T-helper 1 cell treated with Interleukin-12 subunit alpha and Interleukin-12 subunit beta and Interleukin-4 antibody, amounts not matched to agents 30 μg/mL and 1 μg/mL, for 36 hours (primary cell): Measurements from ENCODE around the gene PROCA1.
A peak's percentile ranks its signal among the peaks of the same experiment; 100 is the strongest.

Experiments
- H3K27ac Mint-ChIP-seq: one replicate; pipeline ENCODE4 v1.8.0; 2021; ENCODE audit warnings: mild to moderate bottlenecking, mixed read lengths
- H3K27me3 Mint-ChIP-seq: one replicate; pipeline ENCODE4 v1.8.0; 2021; ENCODE audit warnings: low read depth, mixed read lengths
- H3K36me3 Mint-ChIP-seq: one replicate; pipeline ENCODE4 v1.8.0; 2021; ENCODE audit warnings: low read depth, mixed read lengths
- H3K4me1 Mint-ChIP-seq: one replicate; pipeline ENCODE4 v1.8.0; 2021; ENCODE audit warnings: low read depth, mixed read lengths
- H3K4me3 Mint-ChIP-seq: one replicate; pipeline ENCODE4 v1.8.0; 2021; ENCODE audit warnings: mild to moderate bottlenecking, moderate library complexity, mixed read lengths
- H3K9me3 Mint-ChIP-seq: one replicate; pipeline ENCODE4 v1.8.0; 2021; ENCODE audit warnings: mixed read lengths

Gene PROCA1

DNA sequence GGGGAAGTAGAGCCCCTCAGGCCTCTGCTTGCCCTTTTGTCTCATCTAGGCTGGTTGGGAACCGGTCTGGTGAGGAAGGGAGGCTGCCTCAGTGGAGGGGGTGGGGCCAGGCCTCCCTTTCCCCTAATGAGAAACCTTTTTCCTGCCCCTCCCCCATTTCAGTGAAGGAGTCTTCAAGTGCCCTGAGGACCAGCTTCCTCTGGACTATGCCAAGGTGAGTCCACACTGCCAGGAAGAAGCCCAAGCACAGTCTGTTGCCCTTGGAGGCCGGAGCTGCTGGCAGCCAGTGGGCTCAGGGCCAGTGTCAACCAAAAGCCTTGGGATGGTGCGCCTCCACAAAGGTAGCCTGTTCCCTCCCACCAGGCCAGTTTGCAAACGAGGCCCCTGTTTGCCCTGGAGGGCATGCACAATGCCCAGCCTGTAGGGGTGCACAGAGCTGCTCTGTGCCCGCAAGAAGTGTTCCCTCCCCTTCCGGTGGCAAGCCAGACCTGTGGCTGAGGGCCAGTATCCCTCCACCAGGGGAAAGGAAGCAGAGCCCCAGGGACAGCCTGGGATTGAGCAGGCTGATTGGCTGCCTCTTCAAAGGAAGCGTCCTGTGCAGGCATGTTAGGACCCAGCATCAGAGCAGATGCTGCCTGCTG is 35.5 kb upstream of the PROCA1 start:
- Mint-ChIP-seq H3K4me3 (no peak overlapping the region), H3K4me1 (peaks cover 22% of the 10 kb centered on the region), H3K27me3 (no peaks in the 10 kb centered on the region), H3K36me3 (peaks cover 6% of the 10 kb centered on the region), H3K9me3 (no peaks in the 10 kb centered on the region), H3K27ac (no peak overlapping the region)

DNA sequence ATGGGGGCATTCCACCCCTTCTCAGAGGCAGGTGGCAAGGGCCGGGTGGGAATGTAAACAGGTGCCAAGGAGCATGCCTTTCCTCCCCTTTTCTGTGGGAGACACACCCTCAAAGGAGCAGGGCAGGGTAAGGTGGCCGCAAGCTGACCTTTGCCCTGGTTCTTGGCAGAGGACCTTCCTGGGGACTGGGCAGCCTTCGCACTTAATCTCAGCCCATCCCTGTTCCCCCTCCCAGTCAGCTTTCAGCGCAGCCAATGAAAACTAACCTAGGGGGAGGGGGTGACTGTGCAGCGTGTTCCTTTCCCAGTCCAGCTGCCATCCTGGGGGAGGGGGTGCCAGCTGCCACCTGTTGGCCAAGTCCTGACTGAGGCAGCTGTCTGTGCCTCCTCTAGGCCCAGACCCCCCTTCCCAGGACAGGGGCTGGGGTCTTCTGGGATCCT is 34.9 kb upstream of the PROCA1 start:
- peaks cover 6% of the 10 kb centered on the region for H3K36me3 Mint-ChIP-seq
- H3K27me3 Mint-ChIP-seq = no peaks in the 10 kb centered on the region
- H3K4me3 Mint-ChIP-seq = peak overlapping the region; percentile 90
- H3K9me3 Mint-ChIP-seq = no peaks in the 10 kb centered on the region
- no peak overlapping the region for H3K27ac Mint-ChIP-seq
- H3K4me1 Mint-ChIP-seq = peaks cover 24% of the 10 kb centered on the region

DNA sequence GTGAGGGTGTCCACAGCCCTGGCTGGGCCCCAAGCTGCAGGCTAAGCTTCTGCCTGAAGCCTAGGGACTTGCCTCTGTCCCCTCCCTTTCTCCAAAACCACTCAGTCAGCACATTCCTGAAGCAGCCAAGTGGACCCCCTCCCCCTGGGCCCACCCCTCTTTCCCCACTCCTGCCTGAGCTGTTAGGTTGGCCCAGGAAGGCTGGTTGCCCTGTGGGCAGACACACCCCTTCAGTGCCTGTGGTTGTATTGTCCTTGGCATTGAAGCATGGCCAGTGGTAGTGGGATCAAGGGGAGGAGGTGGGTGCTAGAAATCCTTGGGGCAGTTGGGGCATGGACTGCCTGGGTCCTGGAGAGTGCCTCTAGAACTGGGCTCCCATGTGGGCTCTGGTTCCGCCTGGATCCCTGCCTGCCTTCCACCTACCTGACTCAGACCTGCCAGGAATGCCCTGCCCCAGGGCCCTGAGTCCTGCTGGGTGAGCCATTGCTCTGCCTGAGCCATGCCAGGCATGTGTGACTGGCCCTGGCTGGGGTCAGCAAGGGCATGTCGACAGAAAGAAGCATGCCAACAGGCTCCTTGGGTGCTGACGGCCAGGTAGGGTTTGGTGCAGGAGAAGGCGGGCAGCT is 34.2 kb upstream of the PROCA1 start:
- H3K36me3 Mint-ChIP-seq = peaks cover 6% of the 10 kb centered on the region
- peaks cover 26% of the 10 kb centered on the region for H3K4me1 Mint-ChIP-seq
- H3K9me3 Mint-ChIP-seq = no peaks in the 10 kb centered on the region
- peak overlapping the region; percentile 87 for H3K27ac Mint-ChIP-seq
- H3K4me3 Mint-ChIP-seq = peak overlapping the region; percentile 90
- no peaks in the 10 kb centered on the region for H3K27me3 Mint-ChIP-seq

DNA sequence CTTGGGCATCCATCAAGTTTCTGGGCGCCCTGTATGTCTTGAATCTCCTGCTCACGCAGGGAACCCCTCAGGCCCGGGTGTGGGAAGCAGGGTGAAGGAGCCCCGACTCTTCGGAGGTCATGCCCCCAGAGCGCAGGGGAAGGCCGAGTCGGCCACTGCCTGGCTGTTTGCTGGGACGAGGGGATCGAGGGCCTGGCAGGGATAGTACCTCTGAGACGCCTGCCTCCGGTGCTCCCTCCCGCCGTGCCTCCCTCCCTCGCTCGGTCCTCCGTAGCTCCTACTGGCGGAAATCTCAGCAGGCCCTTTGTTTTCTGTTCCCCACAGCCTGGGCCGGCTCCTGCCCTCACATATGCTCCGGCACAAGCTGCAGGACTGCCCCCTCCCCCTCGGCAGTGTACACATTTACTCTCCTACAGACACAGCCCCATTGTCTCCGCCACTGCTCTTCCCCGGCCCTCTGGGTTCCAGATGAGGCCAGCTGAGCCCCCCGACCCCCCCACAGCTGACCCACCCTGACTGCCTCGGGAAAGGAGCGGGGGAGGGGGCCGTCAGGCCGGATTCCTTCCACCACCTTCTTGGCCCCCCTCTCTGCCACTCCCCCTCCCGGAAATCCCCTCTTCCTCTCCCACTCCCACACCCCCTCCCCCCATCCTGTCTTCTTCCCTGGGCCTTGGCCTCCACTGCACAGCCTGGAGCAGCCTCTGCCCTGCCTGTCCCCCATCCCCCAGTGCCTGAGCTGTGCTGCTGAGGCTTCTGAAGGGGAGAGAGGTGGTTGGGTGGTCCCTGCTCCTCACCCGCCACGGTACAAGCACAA is 33.5 kb upstream of the PROCA1 start:
- Mint-ChIP-seq H3K4me3 (peak overlapping the region; percentile 90), H3K4me1 (peaks cover 25% of the 10 kb centered on the region), H3K27ac (peak overlapping the region; percentile 87), H3K36me3 (peaks cover 6% of the 10 kb centered on the region), H3K27me3 (no peaks in the 10 kb centered on the region), H3K9me3 (no peaks in the 10 kb centered on the region)

DNA sequence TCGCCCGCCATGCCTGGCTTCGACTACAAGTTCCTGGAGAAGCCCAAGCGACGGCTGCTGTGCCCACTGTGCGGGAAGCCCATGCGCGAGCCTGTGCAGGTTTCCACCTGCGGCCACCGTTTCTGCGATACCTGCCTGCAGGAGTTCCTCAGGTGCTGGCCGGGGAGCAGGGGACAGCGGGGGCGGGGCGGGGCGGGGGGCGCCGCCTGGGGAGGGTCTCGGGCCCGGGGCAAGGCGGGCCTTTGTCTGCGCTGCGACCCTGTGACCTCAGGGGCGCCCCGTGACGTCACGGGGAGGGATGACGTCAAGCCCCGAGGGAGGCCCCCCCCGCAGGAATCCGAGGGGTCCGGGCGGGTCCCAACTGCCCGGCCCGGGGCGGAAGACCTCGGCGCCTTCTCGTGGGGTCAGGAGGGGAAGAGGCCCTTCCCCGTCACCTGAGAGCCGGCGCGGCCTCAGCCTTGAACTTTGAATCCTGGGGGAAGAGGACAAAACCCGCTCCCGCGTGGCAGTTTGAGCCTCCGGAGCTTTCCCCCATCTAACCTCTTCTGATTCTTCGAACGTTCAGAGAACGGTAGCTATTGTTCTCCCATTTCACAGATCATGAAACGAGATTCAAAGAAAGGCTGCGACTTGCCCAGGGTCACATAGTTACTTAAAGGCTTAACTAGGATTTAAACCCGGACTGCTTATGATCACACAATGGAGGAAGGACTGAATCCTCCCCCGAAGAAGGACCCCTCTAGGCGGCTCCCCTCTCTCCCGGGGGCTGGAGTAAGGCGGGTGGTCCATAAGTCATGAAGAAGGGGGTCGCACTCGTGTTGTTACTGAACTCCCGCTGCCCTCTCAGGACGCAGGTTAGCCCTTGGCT is 32.6 kb upstream of the PROCA1 start:
- Mint-ChIP-seq H3K4me3 (peak overlapping the region; percentile 90), H3K4me1 (peaks cover 24% of the 10 kb centered on the region), H3K27ac (peak overlapping the region; percentile 87), H3K9me3 (no peaks in the 10 kb centered on the region), H3K36me3 (peaks cover 8% of the 10 kb centered on the region), H3K27me3 (no peaks in the 10 kb centered on the region)

DNA sequence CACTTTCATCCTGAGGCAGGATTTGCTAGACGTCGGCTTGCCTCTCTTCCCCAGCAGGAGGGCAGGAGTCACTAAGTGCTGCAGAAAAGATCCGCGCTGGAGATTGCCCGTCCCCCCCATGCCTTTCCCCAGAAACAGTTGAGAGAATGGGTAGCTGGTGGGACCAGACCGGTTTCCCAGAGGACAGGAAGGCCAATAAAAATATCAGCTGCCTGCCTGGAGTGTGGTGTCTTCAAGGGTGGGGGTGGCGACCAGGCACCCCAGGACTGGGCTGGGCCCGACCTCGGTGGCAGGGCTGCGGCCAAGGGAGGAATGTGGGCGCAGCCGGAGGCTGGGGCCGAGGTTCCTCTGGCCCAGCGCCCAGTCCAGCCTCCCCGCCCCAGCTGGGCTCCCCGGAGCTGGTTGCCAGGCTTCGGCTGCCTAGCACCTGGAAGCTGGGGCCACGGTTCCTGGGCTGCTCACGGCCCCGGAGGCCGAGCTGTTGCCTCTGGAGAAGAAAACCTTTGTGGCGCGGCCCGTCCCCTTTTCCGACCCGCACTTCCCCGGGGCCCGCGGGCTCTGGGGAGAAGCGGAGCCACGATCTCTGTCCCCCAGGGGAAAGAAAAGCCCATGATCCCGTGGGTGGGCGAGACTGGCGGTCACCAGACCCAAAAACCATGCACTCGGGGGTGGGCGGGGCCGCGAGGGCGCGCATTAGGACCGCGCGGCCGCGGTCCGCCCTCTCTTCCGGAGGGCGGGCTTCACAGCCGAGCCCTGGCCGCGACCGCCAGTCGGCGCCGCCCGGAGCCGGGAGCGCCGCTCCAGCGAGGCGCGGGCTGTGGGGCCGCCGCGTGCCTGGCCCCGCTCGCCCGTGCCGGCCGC is 31.8 kb upstream of the PROCA1 start, which contains the start of gene TRAF4:
Gene TRAF4, plus strand, starts transcription at position 769 of the 861 bp plus-strand sequence. CDS start 102 bp downstream, outside the sequence.
- peaks cover 30% of the 10 kb centered on the region for H3K4me1 Mint-ChIP-seq
- H3K4me3 Mint-ChIP-seq = peak within 1 kb of the TSS; percentile 90
- H3K9me3 Mint-ChIP-seq = no peaks in the 10 kb centered on the region
- peaks cover 3% of the 10 kb centered on the region for H3K36me3 Mint-ChIP-seq
- peak within 1 kb of the TSS; percentile 87 for H3K27ac Mint-ChIP-seq
- H3K27me3 Mint-ChIP-seq = no peaks in the 10 kb centered on the region

DNA sequence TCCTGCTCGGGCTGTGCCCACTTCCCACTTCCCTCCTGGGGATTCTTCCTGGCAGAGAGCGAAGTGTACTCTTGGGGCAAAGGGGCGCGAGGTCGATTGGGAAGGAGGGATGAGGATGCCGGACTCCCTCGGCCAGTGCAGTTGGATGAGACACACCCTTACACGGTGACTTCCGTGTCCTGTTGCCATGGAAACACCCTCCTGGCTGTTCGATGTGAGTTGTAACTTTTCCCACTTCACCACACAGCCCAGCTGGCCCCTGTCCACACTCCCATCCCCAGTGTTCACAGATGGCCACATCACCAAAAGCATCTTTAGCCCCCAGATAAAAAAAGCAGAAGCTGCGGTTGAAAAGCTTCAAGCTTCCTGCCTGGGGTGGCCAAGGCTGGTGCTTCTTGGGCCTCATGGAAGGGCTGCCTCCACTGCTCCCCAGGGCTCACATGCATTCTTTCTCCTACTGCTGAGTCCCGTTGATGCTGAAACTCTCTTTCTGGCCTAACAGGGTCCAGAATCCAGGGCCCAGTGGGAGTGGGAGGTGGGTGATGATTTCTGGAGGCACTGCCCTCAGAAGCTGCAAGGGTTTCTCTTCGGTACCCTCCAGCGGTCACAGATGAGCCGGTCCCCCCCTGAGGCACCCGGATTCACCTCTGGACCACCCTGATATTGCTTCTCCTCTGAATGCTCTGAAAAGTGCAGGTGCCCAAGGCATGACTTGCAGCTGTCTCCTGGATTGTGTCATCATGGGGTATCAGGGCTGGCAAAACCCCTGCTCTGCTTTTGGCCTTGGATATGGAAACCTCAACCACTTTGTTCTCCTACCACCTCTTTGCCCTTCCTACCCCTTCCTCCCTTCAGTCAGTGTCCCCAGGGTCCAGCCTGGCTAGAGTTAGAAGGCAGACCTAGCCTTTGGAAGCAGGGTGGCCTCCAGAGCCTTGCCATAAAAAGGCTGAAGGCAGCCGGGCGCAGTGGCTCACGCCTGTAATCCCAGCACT is 30.0 kb upstream of the PROCA1 start:
- Mint-ChIP-seq H3K4me1 (peaks cover 31% of the 10 kb centered on the region), H3K36me3 (peaks cover 8% of the 10 kb centered on the region), H3K27ac (no peak overlapping the region), H3K27me3 (no peaks in the 10 kb centered on the region), H3K4me3 (no peak overlapping the region), H3K9me3 (no peaks in the 10 kb centered on the region)

DNA sequence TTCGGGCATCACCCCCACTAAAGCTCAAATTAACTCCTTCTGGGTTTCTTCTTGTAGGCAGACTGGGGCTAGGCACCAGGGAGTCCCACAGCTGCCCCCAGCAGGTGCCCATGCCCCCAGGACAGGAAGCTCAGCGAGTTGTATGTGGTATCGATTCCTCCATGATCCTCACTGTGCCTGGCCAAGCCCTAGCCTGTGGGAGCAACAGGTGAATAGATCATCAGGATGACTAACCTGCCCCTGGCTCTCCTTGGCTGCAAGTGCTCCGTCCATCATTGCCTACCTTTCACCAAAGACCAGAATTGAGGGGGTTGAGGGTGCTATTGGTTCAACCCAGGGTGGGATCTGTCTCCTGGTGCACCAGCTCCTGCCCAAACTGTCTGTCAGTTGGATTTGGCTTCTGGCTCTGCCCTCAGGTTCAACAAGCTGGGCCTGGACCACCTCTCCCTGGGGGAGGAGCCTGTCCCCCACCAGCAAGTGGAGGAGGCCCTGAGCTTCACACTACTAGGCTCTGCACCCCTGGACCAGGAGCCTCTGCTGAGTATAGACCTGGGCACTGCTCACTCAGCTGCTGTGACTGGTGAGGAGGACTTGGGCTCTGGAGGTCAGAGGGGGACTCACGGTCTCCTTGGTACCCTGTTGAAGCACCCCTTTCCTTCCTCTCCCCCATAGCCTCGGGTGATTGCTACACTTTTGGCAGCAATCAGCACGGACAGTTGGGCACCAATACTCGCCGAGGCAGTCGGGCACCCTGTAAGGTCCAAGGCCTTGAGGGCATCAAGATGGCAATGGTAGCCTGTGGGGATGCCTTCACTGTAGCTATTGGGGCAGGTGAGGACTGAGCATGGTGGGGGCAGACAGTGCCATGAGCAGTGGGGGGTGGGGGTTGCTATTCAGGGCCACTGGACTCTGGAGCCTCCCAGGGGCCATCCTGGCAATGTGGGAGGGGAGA is 29.0 kb upstream of the PROCA1 start:
- Mint-ChIP-seq H3K36me3 (peaks cover 8% of the 10 kb centered on the region), H3K27ac (no peak overlapping the region), H3K9me3 (no peaks in the 10 kb centered on the region), H3K27me3 (no peaks in the 10 kb centered on the region), H3K4me1 (peaks cover 26% of the 10 kb centered on the region), H3K4me3 (no peak overlapping the region)

DNA sequence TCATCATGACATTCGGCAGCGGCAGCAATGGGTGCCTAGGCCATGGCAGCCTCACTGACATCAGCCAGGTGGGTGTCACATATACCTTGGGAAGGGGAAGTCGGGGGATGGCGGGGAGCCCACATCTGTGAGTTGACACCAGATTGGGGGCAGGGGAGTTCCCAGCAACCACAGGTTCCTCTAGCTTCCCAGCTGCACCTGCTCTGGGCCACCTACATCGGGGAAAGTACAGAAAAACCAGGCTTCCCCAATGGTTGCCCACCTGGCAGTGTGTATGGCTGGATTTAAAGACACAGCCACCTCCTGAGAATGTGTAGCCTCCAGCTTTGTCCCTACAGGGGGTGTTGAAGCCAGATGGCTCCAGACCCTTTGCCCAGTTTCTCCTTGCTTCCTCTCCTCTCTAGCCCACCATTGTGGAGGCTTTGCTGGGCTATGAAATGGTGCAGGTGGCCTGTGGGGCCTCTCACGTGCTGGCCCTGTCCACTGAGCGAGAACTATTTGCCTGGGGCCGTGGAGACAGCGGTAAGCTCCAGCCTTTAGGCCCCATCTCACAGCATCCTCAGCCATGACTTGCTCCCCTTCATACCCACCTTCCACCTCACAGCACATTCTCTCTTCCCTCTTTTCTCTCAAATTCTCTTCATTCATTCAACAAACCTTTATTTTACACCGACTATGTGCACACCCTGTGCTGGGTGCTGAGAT is 27.1 kb upstream of the PROCA1 start:
- Mint-ChIP-seq H3K9me3 (no peaks in the 10 kb centered on the region), H3K36me3 (peaks cover 8% of the 10 kb centered on the region), H3K4me3 (peak overlapping the region; percentile 63), H3K27me3 (no peaks in the 10 kb centered on the region), H3K27ac (peak overlapping the region; percentile 86), H3K4me1 (peaks cover 26% of the 10 kb centered on the region)

DNA sequence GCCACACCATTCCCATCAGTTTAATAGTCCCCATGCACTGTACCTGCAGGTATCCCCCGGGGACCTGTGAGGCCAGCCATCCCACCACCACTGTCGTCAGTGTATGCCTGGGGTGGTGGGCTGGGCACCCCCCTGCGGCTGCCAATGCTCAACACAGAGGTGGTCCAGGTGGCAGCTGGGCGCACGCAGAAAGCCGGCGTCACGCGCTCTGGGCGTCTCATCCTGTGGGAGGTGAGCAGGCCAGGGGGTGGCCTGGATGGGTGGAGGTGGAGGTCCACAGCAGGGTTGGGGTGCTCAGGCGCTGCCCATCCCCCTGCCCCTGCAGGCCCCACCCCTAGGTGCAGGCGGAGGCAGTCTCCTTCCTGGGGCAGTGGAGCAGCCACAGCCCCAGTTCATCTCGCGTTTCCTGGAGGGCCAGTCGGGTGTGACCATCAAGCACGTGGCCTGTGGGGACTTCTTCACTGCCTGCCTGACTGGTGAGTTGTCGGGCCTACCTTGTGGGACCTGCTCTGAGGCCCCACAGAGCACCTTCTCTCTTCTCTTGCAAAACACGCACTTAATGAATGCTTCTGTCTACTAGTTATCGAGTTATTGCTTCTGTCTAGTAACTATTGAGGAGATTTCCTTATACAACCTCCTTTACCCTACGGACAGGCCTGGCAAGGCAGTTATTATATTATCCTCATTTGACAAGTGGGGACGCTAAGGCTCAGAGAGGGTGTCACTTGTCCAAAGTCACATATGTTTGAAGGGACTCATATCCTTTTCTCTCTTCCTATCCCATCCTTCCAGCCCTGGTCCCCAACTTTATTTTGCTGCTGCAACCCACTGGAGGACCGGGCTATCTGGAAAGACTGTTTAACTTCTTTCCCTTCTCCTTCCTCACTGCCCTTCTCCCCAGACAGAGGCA is 26.3 kb upstream of the PROCA1 start:
- Mint-ChIP-seq H3K4me1 (peaks cover 24% of the 10 kb centered on the region), H3K9me3 (no peaks in the 10 kb centered on the region), H3K4me3 (peak overlapping the region; percentile 63), H3K27ac (peak overlapping the region; percentile 86), H3K27me3 (no peaks in the 10 kb centered on the region), H3K36me3 (peaks cover 8% of the 10 kb centered on the region)
